ENCODE measurements around the gene RBFA. TPM values are rescaled to one million over a fixed set of nuclear protein-coding genes. Genes with fewer than 3 reads are reported as not detected.

RBFA gene
- total and polyA plus RNA-seq, 2 of the 13 experiments (the other 11 are each of a cell fraction or from before 2014, with no cell fraction given): 29.7 to 42.4 TPM

DNA sequence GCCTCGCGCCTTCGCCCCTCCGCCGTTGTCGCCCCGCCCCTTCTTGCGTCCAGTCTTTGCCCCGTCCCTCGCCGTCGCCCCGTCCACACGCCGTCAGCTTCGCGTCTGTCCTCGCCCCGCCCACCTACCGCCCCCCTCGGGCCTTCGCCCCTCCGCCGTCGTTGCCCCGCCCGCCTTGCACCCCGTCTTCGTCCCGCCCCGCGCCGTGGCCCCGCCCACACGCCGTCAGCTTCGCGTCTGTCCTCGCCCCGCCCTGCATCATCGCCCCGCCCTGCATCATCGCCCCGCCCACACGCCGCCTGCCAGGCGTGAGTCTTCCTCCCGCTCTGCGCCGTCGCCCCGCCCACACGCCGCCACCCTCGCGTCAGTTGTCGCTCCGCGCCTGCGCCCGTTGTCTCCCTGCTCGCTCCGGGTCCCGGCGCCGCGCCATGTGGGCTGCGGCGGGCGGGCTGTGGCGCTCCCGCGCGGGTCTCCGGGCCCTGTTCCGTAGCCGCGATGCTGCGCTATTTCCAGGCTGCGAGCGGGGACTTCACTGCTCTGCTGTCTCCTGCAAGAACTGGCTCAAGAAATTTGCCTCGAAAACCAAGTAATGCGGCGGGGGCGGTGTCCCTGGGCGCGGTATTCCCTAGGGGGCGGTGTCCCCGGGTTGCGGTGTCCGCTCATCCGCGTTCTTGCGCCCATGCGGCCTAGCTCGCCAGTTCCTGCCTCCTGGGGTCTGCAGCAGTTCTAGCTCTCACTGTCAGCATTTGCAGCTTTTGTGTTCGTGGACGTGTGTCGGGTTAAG, at the start of gene RBFA (continued):
- 0 out of 2 replicates have a peak, but pooled peaks have one; percentile 19 for TF ChIP-seq ZHX2 (IDR thresholded peaks at IDR 0.05; ENCODE audit: low read depth)
- TF ChIP-seq ZHX2 (CRISPR knock-in tag; IDR thresholded peaks at IDR 0.05; ENCODE audit: borderline replicate concordance): 0 out of 2 replicates have a peak, but pooled peaks have one; percentile 73
- no peak; the same call in 1 of the 2 replicates for TF ChIP-seq BCL6 (CRISPR knock-in tag; IDR thresholded peaks at IDR 0.05)
- no peak for TF ChIP-seq GATA4 (IDR thresholded peaks at IDR 0.05; ENCODE audit: borderline replicate concordance, low read depth)
- no peak for TF ChIP-seq RFX3 (CRISPR knock-in tag; IDR thresholded peaks at IDR 0.05)
- TF ChIP-seq, protein P1, sequence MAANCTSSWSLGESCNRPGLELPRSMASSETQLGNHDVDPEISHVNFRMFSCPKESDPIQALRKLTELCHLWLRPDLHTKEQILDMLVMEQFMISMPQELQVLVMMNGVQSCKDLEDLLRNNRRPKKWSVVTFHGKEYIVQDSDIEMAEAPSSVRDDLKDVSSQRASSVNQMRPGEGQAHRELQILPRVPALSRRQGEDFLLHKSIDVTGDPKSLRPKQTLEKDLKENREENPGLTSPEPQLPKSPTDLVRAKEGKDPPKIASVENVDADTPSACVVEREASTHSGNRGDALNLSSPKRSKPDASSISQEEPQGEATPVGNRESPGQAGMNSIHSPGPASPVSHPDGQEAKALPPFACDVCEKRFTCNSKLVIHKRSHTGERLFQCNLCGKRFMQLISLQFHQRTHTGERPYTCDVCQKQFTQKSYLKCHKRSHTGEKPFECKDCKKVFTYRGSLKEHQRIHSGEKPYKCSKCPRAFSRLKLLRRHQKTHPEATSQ (CRISPR knock-in tag; IDR thresholded peaks at IDR 0.05; ENCODE audit: borderline replicate concordance): 0 out of 2 replicates have a peak, but pooled peaks have one; percentile 19
- no peak for TF ChIP-seq ZBTB8A (CRISPR knock-in tag; IDR thresholded peaks at IDR 0.05; ENCODE audit: borderline replicate concordance, low read depth)
- TF ChIP-seq CENPX (CRISPR knock-in tag; IDR thresholded peaks at IDR 0.05): no peak
- no peak for TF ChIP-seq RARG (CRISPR knock-in tag; IDR thresholded peaks at IDR 0.05; ENCODE audit: low read depth)
- TF ChIP-seq ELF1 (CRISPR knock-in tag; IDR thresholded peaks at IDR 0.05): peak; percentile 51; the same call in 1 of the 2 replicates
- peak; percentile 85; the same call in 1 of the 2 replicates for TF ChIP-seq ZZZ3 (CRISPR knock-in tag; IDR thresholded peaks at IDR 0.05; ENCODE audit: borderline replicate concordance)
- peak in 1 of 2 experiments; percentile 88; a peak in 3 of 4 replicates for TF ChIP-seq KLF16 (CRISPR knock-in tag; IDR thresholded peaks at IDR 0.05)
- TF ChIP-seq, protein P2, sequence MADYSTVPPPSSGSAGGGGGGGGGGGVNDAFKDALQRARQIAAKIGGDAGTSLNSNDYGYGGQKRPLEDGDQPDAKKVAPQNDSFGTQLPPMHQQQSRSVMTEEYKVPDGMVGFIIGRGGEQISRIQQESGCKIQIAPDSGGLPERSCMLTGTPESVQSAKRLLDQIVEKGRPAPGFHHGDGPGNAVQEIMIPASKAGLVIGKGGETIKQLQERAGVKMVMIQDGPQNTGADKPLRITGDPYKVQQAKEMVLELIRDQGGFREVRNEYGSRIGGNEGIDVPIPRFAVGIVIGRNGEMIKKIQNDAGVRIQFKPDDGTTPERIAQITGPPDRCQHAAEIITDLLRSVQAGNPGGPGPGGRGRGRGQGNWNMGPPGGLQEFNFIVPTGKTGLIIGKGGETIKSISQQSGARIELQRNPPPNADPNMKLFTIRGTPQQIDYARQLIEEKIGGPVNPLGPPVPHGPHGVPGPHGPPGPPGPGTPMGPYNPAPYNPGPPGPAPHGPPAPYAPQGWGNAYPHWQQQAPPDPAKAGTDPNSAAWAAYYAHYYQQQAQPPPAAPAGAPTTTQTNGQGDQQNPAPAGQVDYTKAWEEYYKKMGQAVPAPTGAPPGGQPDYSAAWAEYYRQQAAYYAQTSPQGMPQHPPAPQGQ (CRISPR knock-in tag; IDR thresholded peaks at IDR 0.05; ENCODE audit: borderline replicate concordance): no peak
- no peak for TF ChIP-seq SNAPC5 (CRISPR knock-in tag; IDR thresholded peaks at IDR 0.05; ENCODE audit: borderline replicate concordance)
- no peak; the same call in 1 of the 2 replicates for TF ChIP-seq GMEB2 (CRISPR knock-in tag; IDR thresholded peaks at IDR 0.05; ENCODE audit: low read depth)
- TF ChIP-seq ATF5 (CRISPR knock-in tag; IDR thresholded peaks at IDR 0.05; ENCODE audit: low read depth): no peak; the same call in 1 of the 2 replicates

Data from HepG2 (cell line).